GM18861 (cell line): ENCODE results near the gene BMPR1A.
"Not testable (repeated sequence)": the region's sequence is repeated elsewhere in the genome, so short reads cannot be mapped to it uniquely, and the experiment has no call there.

ENCODE experiments used
- ATAC-seq: cut with Tn5 transposase; IDR thresholded peaks from one replicate; pipeline ENCODE4 v1.9.1; 2021; ENCODE audit not compliant: unreplicated experiment

The BMPR1A gene

DNA sequence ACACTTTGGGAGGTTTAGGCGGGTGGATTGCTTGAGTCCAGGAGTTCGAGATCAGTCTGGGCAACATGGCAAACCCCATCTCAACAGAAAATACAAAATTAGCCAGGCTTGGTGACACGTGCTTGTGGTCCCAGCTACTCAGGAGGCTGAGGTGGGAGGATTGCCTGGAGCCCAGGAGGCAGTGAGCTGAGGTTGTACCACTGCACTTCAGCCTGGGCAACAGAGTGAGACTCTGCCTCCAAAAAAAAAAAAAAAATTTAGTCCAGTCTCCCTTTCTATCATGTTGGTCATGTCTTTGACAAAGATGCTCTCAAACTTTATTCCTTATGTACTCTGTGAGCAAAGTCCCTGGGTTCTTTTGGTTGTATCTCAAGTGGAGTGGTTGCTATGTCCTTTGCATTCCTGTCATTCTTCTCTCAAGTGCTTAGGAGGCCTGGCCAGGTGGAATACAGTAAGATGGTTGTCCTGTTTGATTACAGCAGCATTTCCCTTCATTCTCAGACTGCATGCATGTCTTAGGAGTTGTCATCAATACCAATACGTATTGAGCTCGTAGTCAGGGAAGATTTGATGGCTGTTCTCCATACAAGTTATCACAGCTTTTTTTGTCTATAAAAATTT is 115.3 kb downstream of the BMPR1A start:
- ATAC-seq = no peak

DNA sequence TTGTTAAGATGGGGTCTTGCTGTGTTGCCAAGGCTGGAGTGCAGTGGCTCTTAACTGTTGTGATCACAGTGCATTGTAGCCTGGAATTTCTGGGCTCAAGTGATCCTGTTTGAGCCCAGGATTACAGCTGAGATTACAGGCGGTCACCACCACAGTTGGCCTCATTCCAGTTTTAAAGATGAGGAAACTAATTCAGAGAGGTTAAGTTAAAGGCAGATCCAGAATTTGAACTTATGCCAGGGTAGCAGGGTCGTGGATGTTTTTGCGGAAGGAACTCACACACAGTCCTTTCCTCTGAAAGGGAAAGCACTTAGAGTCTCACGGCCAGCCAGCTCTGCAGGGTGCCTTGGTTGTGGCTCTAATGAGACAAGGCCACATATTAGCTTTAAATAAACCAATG is 116.3 kb downstream of the BMPR1A start:
- no peak for ATAC-seq

DNA sequence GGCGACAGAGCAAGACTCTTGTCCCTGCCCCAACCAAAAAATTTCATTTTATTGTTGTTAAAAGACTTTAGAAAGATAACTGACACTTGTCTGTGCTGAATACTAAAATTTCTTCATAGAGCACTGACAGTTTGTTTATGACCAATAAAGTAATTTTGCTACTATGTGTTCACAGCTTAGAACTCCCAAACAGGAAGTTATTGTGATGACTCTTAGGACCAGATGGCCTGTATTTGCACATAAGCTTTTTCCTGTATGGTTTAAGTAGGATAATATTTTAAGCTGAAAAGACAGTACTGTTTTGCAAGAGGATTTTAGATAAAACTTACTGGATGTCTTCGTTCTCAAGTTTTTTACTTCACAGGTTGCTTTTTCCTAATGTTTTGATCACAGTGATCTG is 120.3 kb downstream of the BMPR1A start:
- ATAC-seq = no peak

DNA sequence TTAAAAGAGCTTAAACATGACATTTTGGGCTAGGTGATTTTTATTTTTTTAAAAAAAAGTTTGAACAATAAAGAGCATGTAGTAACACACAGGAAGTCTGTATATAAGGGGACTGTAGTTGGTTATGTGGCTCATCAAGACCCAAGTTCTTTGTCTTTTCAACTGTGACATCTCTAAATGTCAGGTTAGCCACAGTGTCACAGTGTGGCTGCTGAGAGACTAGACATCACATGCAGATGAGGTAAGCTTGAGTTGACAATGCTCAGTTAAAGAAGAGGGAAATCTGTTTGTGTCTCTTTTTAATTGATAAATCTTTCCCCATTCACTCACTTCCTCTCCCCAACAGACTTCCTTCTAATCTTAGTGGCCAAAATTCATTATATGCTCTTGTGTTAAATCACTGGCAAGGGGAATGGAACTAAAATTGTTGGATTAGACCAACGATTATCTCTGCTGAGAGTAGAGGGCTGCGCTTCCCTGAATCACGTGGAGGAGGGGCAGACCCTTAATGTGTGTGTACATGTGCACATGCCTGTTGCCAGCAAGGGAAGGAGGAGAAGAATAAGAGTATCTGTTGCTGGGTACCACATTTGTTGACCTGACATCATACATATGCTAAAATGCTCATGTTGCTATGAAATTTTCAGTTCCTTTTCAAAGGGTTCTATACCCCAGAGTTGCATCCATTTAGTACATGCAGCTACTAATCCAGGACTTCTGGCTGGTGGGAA is 122.7 kb downstream of the BMPR1A start:
- no peak for ATAC-seq

DNA sequence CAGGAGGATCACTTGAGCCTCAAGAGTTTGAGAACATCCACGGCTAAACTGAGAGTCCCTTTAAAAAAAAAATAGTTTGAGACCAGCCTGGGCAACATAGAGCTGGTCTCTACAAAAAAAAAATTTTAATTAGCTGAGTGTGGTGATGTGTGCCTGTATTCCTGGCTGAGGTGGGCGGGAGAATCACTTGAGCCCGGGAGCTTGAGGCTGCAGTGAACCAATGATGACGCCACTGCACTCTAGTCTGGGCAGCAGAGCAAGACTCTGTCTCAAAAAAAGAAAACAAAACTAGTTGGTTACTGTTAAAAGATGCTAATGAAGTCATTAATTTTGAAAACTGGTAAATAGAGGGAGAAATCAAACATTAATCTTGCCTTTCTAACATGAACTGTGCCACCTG is 124.6 kb downstream of the BMPR1A start:
- no peak for ATAC-seq

DNA sequence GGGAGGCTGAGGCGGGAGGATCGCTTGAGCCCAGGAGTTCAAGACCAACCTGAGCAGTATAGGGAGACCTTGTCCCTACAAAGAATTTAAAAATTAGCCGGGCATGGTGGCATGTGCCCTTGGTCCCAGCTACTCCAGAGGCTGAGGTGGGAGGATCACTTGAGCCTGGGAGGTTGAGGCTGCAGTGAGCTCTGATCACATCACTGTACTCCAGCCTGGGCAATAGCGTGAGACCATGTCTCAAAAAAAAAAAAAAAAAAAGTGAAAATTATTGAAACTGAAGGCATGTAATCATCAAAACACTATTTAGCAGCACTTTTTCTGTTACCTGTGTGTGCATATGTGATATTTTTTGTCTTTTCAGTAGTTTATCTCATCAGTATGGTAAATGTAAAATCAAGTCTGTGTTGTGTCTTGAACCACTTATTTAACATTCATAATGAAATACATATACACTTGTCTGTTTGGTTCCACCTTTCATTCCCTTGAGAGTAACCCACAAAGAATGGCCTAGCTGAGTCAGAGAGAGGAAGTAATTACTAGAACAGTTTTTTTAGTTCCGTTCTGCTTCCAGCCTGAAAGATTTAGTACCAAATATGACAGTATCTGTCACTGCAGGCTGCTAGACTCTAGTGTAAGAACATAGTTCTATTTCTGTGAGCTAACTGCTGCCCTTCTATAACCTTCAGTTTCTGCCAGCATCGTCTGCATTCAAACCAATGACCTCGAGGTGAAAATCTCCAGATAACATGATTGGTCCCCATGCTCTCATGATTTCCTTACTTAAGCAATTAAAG is 132.4 kb downstream of the BMPR1A start:
- ATAC-seq = peak; percentile 98

DNA sequence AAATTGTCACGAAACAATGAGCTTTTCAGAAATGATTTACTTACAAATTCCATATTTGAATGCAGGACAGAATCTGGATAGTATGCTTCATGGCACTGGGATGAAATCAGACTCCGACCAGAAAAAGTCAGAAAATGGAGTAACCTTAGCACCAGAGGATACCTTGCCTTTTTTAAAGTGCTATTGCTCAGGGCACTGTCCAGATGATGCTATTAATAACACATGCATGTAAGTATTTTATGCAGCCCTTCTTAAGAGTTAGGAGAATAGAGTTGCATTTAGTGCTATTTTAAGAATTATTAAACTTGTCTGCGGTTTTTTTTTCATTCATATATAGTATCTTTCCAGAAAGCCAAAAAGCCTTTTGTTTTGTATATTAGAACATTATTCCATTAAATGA is 133.6 kb downstream of the BMPR1A start:
- ATAC-seq = no peak

DNA sequence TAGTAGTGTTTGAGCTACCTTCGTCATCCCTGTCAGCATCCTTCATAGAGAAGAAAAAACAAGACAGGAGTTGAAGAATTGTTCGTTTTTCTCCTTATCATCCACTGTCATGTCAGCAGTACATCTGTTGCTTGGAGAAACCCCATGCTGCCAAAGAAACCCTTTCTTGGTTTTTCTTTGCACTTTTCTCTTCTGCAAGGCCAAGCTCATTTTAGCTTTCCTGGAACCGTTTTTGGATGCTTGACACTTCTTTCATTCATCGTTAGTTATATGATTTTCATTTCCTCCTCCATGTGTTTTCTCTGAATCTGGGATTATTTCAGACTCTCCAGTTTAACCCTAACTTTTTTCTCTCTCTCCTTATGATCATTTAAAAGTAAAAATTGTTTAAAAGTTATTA is 142.1 kb downstream of the BMPR1A start:
- ATAC-seq = no peak

DNA sequence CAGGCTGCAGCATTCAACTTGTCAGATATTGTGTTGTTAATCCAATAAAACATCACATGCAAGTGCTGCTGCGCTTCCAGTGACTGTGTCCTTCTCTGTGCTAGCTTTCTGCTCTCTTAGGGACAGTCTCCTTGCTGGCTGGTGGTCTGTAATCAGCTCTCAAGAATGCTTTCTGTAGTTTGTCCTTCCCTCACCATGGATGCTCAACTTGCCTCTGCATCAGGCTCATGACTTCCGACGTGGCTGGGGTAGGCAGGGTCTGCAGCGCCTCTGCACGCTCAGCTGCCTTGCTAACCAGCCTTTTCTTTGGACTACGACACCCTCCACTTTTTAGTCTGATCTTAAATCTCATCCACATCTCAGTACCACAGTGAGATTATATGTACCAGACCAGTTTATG is 142.7 kb downstream of the BMPR1A start:
- no peak for ATAC-seq

DNA sequence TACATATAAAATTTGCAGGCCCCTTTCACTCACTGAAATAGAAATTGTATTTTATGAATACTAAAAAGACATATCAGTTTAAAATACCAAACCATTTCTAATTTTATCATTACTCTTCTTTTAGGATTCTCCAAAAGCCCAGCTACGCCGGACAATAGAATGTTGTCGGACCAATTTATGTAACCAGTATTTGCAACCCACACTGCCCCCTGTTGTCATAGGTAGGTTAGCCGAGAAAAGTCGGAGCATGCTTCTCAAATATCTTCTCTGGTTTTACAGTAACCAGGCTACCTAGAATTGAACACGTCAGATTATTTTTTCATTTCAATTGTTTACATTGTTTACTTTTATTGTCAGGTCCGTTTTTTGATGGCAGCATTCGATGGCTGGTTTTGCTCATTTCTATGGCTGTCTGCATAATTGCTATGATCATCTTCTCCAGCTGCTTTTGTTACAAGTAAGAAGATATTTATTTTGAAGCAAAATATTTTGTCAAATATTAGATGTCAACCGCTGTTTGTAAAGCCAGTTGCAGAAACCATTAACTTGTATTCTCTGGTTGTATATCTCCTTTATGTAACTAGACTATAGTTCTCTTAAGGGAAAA is 143.4 kb downstream of the BMPR1A start:
- no peak for ATAC-seq

DNA sequence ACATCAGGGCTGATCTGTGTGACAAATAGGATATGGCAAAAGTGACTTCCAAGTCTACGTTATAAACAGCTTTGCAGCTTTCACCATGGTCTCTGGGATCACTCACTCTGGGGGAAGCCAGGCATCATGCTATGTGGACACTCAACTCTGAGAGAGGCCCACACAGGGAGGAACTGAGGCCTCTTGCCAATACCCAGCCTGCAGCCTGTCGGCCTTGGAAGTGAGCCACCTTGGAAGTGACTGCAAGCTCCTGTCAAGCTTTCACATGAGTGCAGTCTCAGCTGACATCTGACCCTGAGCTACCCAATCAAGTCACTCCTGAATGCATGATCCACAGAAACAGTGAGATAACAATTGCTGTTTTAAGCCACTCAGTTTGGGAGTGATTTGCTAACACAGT is 144.5 kb downstream of the BMPR1A start:
- ATAC-seq = no peak

DNA sequence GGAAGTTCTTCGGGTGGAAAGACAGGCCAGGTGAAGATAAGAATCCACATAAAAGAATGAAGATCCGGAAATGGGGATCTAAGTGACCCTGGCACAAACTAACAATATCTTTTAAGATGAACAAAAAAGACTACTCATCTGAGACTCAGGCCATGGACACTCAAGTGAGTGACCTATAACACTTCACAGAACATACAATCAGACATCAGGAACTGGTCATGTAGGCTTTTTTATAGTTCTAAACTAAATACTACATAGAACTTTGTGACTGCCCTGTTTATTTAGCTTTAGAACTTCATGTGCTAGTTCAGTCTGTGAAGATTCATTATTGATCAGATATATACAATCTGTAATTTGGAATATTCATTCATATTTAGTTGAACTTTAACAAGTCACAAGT is 148.2 kb downstream of the BMPR1A start:
- no peak for ATAC-seq

DNA sequence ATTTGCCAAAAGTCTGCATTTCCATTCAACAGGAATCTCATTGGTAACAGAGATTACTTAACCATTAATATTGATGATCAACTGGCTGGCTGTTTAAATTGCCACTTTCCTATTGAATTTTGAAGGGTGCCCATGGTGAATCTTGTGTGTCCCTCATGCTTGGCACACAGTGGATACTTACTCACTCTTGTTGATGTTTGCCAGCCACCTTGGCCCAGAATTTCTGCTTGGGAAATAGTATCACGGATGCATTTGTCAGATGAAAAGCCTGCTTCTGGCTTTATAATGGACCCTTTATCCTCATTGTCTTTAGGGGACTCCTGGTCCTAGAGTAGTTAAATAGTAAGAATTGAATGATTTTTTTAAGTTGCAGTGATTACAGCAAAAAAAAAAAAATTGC is 149.0 kb downstream of the BMPR1A start:
- no peak for ATAC-seq

DNA sequence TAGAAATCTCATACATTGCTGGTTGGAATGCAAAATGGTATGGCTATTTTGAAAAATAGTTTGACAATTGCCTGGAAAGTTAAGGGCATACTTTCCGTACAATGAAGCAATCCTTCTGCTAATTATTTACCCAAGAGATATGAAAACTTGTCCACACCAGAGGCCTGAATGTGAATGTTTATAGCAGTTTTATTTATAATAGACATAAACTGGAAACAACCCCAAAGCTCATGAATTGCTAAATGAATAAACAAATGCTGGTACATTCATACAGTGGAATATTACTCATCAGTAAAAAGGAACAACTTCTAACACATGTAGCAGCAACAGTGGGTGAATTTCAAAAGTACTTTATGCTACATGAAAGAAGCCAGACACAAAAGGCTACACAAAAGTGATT is 158.3 kb downstream of the BMPR1A start:
- no peak for ATAC-seq

DNA sequence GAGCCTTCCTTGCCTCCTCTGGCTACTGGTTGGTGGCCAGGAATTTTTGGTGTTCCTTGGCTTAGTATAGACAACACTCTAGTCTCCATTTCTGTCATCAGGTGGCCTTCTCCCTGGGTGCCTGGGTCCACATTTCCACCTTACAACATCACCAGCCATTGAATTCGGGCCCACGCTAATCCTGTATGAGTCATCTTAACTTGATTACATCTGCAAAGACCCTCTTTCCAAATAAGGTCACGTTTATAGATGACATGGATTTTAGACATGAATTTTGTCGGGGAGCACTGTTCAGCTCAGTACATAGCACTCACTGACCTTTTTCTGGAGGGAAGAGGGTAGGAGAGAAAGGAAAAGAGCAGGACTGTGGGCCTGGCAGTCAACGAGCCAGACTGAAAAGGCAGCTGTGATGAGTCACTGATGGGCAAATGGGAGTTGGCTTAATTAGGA is 161.6 kb downstream of the BMPR1A start:
- no peak for ATAC-seq

DNA sequence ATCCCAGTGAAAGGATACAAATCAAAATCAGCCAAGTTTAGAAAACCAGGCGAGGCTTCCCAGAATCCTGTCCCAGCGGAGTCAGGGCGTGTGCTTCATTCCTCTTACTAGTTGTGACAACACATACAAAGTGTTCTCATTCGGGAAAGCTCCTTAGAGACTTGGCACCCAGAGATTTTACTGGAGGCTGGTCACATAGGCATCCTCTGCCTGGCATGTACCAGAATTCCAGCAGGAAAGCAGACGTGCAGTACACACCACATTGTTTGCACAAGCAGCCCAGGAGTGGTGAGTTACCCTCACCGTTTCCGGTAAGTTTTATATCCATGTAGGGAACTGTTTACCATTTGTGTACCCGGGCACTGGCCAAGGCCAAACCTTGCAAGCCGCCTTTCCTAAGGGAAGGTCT is 166.1 kb downstream of the BMPR1A start:
- no peak for ATAC-seq

DNA sequence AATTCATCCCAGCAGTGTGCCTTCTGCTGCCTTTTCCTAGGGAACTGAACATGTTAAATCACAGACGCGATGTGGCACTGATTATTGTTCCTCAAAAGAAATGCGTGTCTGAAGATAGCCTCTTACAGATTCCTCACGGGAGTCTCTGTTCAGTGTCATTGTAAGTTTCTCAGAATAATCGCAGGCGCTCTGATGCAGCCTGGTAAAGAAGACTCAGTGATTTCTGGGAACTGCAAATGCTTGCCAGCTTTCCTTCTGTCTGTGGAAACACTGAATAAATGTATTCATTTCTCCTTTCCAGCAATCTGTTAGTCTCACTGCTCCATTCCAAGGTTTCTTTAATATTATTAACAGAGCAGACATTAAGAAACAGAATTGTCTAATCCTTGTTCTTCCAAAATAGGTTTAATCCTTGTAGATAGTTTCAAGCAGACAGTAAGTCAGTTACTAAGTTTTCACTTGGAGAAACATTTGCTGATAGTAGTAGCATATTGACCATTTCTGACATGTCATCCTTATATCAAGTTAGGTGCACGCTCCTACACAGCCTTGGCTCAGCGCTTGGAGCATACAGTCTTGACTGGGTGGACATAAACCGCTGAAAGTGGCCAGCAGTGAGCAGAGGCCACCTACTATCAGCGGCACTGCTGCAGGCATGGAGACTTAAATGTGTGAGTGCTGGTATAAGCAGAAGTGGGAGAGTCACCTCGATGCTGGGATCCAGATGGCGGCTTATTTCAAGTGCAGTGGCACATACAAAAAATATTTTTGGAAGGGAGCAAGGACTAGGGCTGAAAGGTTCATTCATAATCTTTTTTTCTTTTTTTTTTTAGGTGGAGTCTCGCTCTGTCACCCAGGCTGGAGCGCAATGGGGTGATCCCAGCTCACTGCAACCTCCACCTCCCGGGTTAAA is 173.3 kb downstream of the BMPR1A start:
- ATAC-seq = no peak

DNA sequence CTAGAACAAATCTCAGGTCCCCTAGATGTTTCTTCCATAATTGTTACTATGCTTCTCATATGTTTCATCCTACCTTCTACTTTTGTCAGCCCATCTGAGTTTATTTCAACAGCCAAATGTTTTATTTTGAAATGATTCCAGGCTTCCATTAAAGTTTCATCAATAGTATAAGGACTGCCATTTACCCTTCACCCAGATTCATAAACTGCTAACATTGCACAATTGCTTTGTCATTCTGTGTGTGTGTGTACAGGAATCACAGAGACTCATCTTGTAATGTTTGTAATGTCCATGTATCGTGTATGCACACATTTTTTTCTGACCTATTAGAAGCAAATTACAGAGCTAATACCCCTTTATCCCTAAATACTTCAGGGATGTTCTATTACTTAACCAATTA is 175.5 kb downstream of the BMPR1A start:
- no peak for ATAC-seq

DNA sequence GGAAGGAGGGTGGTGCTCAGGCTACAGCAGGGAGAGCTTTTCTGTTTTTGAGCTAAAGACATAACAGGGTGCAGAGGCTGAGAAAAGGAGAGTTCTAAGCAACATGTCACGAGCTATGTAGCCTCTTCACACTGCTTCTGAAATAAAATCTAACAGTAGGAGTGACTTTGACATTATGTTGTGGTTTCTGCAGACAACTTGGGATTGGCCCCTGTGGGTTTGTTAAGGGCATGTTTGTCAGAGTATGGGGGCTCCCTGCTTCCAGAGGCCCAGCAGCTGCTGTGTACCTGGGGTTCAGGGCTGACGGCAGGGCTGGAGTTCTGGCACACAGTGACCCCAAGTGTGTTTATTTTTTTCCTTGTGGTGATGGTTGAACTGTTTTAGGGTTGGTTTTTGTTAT is 176.3 kb downstream of the BMPR1A start:
- no peak for ATAC-seq

DNA sequence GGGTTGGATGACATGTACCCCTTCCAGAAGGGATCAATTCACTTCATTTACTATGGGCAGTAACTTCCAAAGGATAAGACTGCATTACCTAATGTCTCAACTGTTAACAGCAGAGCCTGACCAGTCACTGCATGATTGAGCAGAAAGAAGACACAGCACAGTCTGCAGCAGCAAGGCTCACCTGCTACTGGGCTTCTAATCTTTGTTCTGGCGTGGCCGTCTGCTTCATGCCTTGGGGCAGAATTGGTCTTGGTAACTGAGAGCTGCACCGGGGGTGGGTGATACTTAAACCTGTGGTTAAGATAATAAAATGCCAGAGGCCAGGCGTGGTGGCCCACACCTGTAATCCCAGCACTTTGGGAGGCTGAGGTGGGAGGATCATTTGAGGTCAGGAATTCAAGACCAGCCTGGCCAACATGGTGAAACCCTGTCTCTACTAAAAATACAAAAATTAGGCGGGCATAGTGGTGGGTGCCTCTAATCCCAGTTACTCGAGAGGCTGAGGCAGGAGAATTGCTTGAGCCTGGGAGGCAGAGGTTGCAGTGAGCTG is 177.8 kb downstream of the BMPR1A start:
- not testable (repeated sequence) for ATAC-seq
